Chondrocyte (in vitro differentiated cells): ENCODE results near the gene XPO6. TPM values are rescaled to one million over a fixed set of nuclear protein-coding genes. Genes with fewer than 3 reads are reported as not detected.
A peak's percentile ranks its signal among the peaks of the same experiment; 100 is the strongest.

ENCODE experiments used
- DNase-seq: peaks from one replicate; pipeline ENCODE4 v3.0.0; 2021; ENCODE audit warnings: mixed read lengths, low spot score
- H3K27ac Mint-ChIP-seq: one replicate; pipeline ENCODE4 v1.8.0; 2021; ENCODE audit warnings: mild to moderate bottlenecking, moderate library complexity, mixed read lengths; ENCODE audit not compliant: unreplicated experiment
- H3K27me3 Mint-ChIP-seq: 2 replicates; pipeline ENCODE4 v1.8.0; 2021; ENCODE audit warnings: low read depth, mixed read lengths
- H3K36me3 Mint-ChIP-seq: 2 replicates; pipeline ENCODE4 v1.8.0; 2021; ENCODE audit warnings: low read depth, mixed read lengths
- H3K4me1 Mint-ChIP-seq: 2 replicates; pipeline ENCODE4 v1.8.0; 2021; ENCODE audit warnings: low read depth, mild to moderate bottlenecking, mixed read lengths
- H3K4me3 Mint-ChIP-seq: one replicate; pipeline ENCODE4 v1.8.0; 2021; ENCODE audit warnings: mild to moderate bottlenecking, moderate library complexity, mixed read lengths; ENCODE audit not compliant: unreplicated experiment
- H3K9me3 Mint-ChIP-seq: 2 replicates; pipeline ENCODE4 v1.8.0; 2021; ENCODE audit warnings: low read depth, mixed read lengths
- CTCF ChIP-seq: fragments of 200-600 bp; sonication (generic); IDR thresholded peaks from 2 replicates; pipeline ENCODE4 v1.5.0; 2021; ENCODE audit warnings: antibody characterized with exemption, mild to moderate bottlenecking, moderate library complexity
- total RNA-seq: library from RNA; stranded (reverse); gene quantifications from 3 replicates; pipeline ENCODE4 v1.2.1, GENCODE V29; 2021

The XPO6 gene
- total RNA-seq, 1 donor from 2014 or later, result 124 TPM

- H3K4me3 Mint-ChIP-seq, result no peak overlapping the region
- peaks cover 51% of the 10 kb centered on the region for H3K4me1 Mint-ChIP-seq
- no peaks in the 10 kb centered on the region for H3K27me3 Mint-ChIP-seq
- peaks cover 5% of the 10 kb centered on the region for H3K36me3 Mint-ChIP-seq
- no peak for DNase-seq
- no peaks in the 10 kb centered on the region for H3K9me3 Mint-ChIP-seq
- H3K27ac Mint-ChIP-seq, result peak overlapping the region; percentile 60
- no peak for TF ChIP-seq CTCF
Measured at GRCh38 chr16:28196387-28196987, 15.3 kb downstream of the XPO6 start.

DNA sequence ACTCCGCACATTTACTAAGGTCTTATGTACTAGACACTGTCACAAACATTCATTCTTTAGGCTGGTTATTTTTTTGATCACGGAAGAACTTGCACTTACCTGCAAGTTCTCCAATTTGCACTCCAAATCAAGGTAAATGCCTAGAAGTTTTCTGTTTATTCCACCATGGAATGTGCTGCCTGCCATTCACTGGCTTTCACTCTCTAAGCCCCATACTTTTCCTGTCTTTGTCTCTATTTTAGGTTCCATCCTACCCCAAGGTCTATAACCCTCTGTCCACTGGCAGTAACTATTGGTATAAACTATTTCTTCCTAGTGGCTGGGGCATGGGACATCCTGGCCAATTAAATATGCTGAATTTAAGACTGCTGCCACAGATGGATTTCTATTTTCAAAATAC, 15.9 kb downstream of the XPO6 start:
- H3K27me3 Mint-ChIP-seq, result no peaks in the 10 kb centered on the region
- no peaks in the 10 kb centered on the region for H3K9me3 Mint-ChIP-seq
- peak overlapping the region; percentile 60 for H3K27ac Mint-ChIP-seq
- no peak for DNase-seq
- peaks cover 47% of the 10 kb centered on the region for H3K4me1 Mint-ChIP-seq
- peaks cover 1% of the 10 kb centered on the region for H3K36me3 Mint-ChIP-seq
- H3K4me3 Mint-ChIP-seq, result no peak overlapping the region
- TF ChIP-seq CTCF, result no peak

GRCh38 chr16:28193530-28194423, 18.0 kb downstream of the XPO6 start:
- no peak for TF ChIP-seq CTCF
- Mint-ChIP-seq H3K36me3 (peaks cover 1% of the 10 kb centered on the region), H3K9me3 (no peaks in the 10 kb centered on the region), H3K27me3 (no peaks in the 10 kb centered on the region), H3K4me1 (peaks cover 60% of the 10 kb centered on the region), H3K27ac (peak overlapping the region; percentile 84), H3K4me3 (peak overlapping the region; percentile 40)
- DNase-seq, result no peak

GRCh38 chr16:28192806-28193529, 18.8 kb downstream of the XPO6 start:
- TF ChIP-seq CTCF, result no peak
- Mint-ChIP-seq H3K4me1 (peaks cover 68% of the 10 kb centered on the region), H3K27ac (peak overlapping the region; percentile 84), H3K9me3 (no peaks in the 10 kb centered on the region), H3K36me3 (peaks cover 1% of the 10 kb centered on the region), H3K27me3 (no peaks in the 10 kb centered on the region), H3K4me3 (no peak overlapping the region)
- no peak for DNase-seq

DNA sequence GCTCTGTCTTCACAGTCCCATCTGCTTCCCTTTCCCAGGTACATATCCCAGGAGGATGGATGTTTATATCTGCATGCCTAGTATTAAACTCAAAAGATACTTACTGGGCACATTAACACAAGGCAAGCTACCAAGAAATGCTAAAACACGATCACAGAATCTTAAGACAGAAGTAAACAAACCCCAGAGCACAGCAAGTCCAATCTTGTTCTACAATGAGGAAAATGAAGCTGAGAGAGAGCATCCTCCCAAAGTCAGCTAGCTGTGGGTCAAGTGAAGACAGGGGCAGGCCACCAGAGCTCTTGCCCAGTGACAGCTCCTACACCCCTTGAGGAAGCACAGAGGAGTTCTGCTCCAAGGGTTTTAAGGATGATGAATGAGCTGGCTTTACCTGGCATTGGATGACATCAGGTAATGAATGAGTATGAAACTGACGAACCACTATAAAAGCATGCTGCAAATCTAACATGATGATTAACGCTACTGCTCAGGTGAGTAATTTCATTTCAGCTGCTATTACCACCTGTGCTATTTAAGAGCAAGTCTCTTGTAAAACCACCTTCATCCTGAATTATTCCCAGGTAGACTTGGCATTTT, 20.3 kb downstream of the XPO6 start:
- peak overlapping the region; percentile 68 for H3K27ac Mint-ChIP-seq
- no peak for DNase-seq
- peaks cover 74% of the 10 kb centered on the region for H3K4me1 Mint-ChIP-seq
- H3K9me3 Mint-ChIP-seq, result no peaks in the 10 kb centered on the region
- H3K36me3 Mint-ChIP-seq, result peaks cover 1% of the 10 kb centered on the region
- no peaks in the 10 kb centered on the region for H3K27me3 Mint-ChIP-seq
- no peak for TF ChIP-seq CTCF
- no peak overlapping the region for H3K4me3 Mint-ChIP-seq
